ENCODE results near the gene OTP.

Gene OTP

DNA sequence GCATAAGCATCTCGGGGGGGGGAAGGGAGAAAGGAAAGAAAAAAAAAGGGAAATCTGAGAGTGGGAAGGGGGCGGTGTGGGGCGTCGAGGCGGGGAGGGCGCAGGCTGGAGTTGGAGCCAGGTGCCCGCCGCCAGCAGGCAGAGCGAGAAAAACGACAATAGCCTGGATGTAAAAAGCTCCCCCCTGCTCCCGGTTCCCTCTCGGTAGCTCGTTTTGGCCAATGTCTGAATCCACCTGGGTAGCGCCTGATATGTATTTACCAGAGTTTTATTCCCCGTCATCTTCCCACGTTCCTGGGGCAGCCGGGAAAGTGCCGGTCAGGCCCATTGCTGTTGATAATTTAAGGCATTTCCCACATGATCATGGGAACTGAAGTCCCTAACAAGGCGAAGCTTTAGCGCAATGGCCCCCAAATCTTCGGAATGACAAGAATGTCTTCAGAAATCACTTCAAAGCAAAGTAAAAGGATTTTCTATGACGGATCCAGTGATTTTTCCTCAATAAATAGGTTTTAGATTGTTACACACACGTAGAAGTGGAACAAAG lies 3.0 kb upstream of the OTP start:
- no peak for DNase-seq (ENCODE audit: low read depth, low spot score)
- no peak overlapping the region for H3K27ac ChIP-seq

DNA sequence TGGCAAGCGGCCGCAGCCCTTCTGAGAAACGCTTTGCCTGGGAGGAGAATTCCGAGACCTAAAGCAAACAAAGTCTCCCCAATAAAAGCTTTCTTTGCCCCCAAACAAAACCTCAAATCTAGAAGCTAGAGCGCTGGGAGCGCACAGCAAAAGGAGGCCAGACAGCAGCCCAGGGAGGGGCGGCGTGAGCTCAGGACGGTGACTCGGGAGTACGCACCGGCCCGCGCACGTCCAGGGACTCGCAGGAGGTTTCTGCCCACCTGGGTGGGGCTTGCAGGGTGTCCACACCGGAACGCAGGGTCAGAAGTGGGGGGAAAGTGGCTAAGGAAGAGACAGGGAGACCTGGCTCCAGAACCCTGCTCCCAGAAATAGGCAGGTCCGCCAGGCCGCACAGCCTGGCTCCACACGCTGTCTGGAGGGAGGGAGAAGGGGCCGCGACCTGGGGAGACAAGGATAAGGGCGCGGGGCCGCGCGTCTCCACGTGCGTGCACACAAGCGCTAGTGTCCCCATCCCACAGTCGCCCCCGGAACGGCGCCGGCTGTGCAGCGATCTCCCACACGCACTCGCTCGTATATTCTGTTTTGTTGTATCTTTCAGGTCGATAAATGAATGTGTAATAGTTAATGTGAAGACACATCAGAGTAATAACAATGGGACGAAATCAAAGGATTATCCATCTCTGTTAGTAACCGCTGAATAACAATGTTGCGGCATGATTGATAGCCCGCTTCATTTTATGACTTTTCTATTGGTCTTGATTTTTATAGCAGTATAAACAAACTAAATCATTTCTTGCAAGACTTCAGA lies 2.3 kb upstream of the OTP start:
- H3K27ac ChIP-seq: no peak overlapping the region
- no peak for DNase-seq (ENCODE audit: low read depth, low spot score)

DNA sequence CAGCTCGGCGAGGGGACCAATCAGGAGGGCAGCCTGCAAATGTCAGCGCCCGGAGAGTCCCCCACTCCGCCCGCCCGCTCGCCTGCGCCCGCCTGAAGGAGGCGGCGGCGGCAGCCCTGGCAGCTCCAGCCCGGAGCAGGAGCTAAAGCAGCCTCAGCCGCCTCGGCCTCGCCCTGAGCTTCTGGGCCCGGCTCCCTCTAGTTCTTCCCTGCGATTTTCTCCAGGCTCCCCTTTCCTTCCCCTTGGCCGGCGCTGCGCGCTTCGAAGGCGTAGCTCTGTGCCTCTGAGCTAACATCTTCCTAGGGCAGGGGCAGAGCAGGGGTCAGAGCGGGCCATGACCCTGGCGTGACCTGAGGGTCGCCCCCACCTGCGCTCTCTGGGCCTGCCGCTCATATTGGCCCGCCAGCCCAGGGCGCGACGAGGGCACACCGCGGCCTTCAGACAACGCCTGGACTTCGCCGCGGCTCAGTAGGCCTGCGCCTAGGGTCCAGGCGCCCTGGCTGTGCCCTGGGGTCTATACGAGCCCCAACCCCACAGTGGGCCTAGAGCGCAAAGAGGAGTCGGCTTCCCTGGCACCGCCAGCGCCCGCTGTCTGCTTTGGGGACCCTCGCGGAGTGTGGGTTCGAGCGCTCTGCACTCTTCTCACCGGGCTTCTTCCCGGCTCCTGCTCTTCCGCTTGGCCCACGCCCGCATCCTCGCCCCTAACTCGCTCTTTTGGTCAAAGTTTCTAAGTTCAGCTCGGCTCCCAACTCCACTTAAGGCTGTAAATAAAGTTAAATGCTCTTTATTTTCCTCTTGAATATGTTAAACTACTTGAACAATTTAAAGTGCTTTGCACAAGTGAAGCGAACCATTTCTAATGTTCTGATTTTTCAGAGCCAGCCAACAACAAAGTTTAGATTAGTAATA lies 504 bp upstream of the OTP start:
- DNase-seq (ENCODE audit: low read depth, low spot score): no peak
- H3K27ac ChIP-seq: no peak overlapping the region

DNA sequence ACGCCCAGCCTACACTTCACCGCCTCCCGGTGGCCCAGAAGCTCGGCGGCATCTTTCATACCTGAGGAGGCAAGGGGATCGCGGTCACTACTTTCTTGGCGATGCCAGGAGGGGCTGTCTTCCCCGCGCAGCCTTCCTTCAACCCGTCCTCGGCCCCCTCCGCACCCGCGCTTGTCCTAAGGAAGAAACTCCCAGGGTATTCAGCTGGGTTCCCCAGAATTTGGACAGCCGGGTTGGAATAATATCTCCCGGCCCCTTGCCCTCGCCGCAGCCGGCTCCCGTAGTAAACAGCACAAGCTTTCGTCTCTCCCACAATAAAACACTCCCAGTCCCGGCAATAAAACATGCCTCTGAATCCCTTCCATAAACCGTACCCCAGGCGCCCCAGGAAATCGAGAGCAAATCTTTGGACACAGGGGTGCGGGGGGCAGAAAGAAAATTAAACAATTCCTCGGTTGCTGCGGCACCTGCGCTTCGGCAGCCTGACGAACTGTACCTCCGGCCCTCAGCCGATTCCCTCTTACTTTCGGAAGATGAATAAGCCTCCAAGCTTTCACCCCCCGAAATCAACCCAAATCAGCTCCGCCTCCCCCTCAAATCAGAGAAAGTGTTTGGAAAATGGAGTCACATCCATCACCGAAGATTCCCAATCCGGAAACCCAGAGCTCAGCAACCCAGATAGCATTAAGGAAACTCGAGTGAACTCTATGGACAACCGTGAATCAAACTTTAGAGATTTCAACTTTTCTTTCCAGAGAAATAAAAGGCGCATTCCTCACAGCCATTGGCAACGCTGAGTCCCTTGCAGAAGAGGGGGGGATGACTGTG lies 1.1 kb downstream of the OTP start:
- no peak overlapping the region for H3K27ac ChIP-seq
- DNase-seq (ENCODE audit: low read depth, low spot score): no peak

DNA sequence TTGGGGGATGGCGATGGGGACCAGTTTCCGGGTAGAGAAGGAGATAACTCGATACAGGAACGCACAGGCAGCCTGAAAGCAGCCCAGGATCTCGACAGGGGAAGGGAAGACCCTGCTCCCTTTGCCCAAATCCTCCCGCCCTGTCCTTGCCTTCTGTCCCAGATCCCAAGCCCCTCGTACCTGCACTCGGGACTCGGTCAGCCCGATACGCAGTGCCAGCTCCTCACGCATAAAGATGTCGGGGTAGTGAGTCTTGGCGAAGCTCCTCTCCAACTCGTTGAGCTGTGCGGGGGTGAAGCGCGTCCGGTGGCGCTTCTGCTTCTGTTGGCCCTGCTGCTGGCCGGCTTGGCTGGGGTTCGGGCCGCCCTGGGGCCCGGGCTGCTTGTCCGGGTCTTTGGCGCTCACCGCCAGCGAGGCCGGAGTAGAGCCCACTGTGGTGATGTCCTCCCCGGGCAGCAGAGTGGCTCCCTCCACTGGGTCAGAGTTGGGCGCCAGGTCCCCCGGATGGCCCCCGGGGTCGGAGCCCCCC lies 1.8 kb downstream of the OTP start:
- no peak for DNase-seq (ENCODE audit: low read depth, low spot score)
- no peak overlapping the region for H3K27ac ChIP-seq

DNA sequence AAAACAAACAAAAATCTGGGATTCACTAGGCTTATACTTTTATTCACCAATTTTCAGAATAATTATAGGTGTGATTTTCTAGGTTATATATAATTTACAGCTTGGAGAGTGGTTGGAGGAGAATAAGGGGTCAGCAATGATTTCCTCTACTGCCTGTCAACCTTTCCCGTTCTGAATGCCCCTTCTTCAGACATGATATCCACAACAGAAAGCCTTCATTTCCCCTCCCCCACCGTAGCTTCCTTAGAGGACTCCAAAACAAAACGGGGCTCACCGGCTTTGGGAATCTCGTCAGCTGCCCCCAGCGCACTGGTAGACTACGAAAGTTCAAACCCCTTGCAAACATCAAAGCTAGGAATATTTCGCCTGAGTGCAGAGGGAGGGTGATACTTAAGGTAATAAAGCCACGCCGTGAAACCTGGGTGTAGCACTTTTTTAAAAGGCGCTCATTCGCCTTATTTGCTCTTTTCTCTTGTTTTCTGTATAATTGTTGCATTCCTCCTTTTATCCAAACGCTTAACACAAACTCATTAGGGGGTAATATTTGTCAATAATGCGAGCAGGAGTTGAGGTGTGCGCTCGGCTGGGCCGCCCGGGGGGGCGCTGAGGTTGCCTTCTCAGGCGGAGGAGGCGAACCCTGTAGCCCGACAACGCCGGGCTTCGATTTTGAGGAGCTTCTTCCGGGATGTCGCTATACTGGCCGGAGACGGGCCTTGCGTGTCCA lies 2.4 kb downstream of the OTP start:
- DNase-seq (ENCODE audit: low read depth, low spot score): no peak
- H3K27ac ChIP-seq: no peak overlapping the region

DNA sequence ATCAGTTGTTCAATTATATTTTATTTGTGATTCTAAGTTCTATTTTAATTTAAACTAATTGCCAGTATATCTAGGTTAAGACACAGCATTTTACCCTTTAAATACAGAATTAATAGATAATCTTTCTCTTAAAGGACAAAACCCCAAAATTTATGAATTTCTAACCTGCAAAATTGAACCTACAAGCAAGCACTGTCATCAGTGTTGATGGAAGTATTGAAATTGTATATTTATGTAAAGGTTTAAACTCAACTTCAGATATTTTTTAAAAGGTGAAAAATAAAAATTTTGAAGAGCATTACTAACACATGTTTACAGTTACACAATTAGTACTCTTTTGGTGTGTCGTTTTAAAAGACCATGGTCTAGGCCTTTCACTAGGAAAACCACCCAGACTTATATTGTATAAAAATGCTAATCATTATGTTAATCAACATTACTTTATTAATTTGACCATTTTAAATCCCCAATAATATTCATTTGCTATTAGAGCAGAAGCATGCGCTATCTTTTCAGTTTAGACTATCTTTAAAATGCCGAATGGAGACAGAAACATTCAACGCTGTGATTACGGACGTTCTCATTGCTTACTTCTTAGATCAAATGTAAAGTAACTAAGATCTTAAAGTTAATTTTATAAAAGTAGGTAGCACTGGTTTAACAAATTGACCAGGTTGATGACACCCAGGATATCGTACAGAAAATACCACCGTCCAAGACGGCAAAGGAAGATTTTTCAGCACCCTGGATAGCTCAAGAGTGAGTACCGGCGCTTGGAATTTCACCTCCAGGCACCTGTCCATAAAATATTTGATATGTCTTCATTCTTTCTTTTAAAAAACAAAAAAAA lies 3.2 kb downstream of the OTP start:
- DNase-seq (ENCODE audit: low read depth, low spot score): no peak
- no peak overlapping the region for H3K27ac ChIP-seq

DNA sequence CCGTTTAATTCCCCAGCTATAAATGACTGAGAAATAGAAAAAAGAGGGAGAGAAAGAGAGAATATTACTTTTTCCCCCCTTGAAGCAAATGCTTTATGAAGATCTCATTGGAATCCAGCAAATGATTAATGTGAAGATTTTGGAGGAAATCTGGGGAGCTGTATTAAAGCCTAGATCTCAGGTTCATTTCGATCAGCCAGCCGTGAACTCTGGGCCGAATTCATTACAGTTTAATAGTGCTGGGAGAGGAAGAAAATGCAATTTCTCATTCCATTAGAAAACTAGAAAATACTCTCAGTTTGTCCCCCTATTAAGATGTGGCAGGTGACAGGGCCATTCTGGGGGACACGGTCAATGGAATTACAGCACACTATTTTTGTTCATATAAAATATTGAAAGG lies 4.8 kb downstream of the OTP start:
- no peak for DNase-seq (ENCODE audit: low read depth, low spot score)
- no peak overlapping the region for H3K27ac ChIP-seq

DNA sequence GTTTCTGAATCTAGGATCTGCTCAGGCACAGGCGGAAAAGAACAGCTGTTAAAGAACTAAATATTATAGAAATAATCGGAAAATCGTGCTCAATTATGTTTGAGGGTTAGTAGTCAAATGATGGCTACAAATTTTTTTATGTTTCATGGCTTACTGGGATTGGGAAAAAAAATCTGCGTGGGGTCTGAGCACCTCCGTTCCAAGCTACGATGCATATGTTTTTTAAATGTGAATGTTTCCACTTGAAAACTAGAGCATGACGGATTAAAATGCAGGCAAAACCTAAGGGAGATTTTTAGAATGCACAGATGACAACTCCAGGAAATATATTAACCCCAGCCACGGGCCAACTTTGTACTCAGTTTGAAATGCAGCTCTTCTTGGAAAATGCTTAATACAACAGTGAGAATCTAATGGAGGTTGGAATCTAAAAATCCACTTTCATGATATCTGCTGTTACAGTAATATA lies 5.3 kb downstream of the OTP start:
- H3K27ac ChIP-seq: no peak overlapping the region

DNA sequence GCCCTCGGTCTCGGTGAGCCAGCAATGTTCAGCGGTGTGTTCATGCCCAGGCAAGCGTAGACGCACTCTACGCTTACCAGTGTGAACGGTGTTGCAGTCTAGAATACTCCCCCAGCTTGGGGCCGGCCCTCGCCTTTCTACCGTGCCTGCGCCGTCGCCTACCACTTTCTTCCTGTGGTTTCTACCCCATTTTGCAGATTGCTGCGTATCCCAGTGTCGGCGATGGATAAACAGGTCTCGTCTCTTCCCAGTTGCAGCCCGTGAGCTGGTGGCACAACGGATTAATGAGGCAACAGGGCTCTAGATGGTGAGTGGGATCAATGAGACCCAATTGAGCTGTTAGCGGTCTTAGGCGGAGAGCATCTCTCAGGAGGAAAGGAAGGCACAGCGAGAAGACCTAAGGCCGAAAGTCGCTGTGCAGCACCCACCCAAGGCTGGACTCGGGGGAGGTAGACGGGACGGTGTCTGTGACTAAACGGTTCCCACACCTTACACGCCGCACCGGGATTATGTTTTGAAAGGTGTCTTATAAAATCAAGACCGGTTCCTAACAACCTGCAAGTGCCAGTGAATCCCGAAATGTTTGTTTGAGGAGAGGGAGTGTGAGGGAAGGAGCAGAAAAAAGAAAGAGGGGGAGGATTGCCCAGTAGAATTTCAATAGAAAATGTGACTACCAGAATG lies 5.8 kb downstream of the OTP start:
- no peak for DNase-seq (ENCODE audit: low read depth, low spot score)
- no peak overlapping the region for H3K27ac ChIP-seq

More for the DNA sequence above, 5.3 kb downstream of the OTP start:
- DNase-seq (ENCODE audit: low read depth, low spot score): no peak

DNA sequence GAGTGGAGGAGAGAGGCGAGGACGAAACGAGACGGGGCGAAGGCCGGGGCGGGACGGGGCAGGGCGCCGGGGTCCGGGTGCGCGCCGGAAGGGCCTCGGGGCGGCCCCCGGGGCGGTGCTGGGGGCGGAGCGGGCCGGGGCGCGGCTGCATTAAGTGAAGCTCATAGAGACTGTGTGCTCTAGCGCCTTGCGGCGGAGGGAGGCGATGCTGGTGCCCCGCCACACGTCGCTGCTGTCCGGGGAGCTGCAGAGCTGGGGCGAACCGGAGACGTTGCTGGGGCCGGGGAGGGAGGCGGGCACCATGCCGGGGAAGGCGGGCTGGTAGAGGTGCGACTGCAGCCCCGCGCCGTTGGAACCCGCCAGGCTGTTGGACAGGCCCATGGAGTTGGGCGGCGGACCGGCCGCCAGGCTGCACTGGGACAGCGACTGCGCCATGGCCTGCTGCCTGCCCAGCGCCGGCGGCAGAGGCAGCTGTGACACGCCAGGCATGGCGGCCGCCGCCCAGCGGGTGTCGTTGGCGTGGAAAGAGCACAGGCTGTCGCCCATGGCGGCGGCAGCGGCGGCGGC lies 8.3 kb downstream of the OTP start:
- H3K27ac ChIP-seq: no peak overlapping the region
- no peak for DNase-seq (ENCODE audit: low read depth, low spot score)

DNA sequence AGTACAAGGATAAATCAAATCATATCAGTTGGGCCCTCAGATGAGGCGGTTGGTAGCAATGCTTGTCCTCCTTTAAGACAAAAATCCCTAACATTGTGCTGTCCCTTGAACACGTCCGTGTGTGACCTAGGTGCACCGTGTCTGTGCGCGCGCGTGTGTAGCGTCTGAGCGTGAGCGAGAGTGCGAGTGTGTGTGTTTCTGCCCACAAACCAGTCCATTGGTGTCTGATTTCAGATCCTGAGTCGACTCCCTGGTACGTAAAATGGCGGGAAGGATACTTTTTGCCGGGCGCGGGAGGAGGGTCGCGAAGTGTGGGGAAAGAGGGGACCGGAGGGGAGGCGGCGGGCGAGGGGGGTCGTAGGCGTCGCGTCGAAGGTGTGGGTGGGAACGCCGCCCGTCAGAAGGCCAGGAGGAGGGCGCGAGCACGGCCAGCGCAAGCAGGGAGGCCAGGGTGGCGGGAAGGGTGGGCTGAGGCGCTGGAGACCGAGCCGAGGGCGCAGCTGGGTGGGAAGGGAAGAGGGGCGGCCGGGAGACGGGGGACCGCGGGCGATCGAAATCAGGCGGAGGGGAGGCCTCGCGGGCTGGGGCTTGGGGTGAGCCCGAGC lies 8.9 kb downstream of the OTP start:
- no peak overlapping the region for H3K27ac ChIP-seq
- no peak for DNase-seq (ENCODE audit: low read depth, low spot score)

DNA sequence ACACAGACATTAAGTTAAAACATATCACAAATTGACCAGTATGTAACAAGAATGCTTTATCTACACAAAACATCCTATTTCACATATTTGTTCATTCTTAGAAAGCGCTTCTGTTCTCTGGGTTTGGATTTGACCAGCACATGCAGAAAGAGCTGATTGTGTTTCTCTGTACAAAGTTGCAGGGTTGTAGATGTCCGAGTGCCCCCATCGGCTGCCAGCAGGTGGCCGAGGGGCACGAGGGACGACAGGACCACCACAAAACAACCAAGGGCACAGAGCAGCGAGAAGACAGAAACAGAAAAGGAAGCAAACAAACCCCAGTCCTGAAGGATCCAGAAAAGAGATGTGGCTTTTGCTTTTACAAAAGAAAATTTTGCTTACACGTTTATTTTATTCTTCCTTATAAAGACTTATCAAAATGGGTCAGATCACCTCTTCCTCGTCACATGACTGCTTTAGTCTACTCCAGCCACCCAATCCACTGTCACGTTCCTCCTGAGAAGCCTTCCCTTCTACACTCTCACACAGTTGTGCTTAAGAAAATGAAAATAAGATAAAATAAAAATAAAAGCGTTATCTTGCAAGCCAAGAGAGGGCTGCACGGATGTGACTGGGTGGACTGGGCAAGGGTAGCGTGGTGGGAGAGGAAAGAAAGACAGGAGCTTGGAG lies 9.5 kb downstream of the OTP start:
- no peak for DNase-seq (ENCODE audit: low read depth, low spot score)
- no peak overlapping the region for H3K27ac ChIP-seq

DNA sequence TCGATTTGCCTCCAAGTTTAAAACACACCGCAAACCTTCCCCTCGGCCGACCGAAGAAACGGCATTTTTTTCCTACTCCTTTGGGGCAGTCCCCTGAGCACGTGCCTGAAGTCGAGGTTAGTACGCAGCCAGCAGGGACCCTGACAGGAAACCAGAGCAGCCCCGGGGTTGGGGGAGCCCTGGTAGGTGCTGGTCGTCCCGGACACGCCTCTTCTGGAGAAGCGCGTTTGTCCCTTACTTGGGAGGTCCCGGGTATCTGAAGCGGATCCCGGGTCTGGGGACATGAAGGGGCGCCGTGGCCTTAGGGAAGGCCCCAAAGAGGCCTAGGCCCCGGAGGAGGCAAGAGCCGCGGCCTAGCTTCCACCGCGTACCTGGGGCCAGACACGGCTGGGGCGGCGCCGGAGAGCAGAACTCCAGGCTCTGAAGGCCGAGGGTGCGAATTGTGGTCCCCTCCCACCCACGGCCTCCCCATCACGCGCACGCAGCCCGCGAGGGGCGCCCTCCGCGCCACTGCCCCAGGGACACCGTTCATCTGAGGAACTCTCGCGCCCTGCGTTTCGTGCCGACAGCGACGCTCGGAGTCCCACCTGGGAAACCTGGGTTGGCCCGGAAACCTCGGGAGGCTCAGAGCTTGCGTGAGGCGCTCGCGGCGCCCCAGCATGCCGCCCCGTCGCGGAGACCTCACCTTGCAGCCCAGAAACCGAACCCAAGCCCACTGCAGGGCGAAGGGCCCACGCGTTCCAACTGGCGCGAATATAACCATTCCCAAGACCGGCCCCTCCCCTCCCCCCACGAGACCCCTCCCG lies 10.4 kb downstream of the OTP start:
- no peak for DNase-seq (ENCODE audit: low read depth, low spot score)
- no peak overlapping the region for H3K27ac ChIP-seq

DNA sequence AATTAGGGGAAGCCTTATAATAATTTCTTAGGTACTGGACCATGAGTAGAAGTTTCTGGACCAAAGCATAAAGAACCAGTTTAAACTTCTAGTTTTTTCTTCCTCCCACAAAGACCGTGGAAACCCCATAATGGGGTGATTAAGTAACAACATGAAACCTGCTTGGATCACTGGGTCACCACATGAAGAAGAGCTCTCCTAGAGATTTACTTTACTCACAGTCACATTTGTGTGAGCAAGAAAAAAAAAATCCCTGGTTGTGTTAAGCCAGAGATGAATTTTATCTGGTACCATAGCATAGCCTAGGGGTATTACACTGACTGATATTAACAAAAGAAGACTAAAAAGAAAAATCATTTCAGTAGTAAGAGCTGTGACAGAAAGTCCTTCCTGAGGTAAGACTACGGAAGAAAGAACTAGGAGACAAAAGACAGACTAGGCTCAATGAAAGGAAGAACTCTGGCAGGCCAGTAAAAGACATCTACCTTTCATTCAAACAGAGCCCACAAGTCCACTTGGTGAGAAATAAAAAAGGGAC lies 15.2 kb downstream of the OTP start:
- no peak for DNase-seq (ENCODE audit: low read depth, low spot score)
- no peak overlapping the region for H3K27ac ChIP-seq

DNA sequence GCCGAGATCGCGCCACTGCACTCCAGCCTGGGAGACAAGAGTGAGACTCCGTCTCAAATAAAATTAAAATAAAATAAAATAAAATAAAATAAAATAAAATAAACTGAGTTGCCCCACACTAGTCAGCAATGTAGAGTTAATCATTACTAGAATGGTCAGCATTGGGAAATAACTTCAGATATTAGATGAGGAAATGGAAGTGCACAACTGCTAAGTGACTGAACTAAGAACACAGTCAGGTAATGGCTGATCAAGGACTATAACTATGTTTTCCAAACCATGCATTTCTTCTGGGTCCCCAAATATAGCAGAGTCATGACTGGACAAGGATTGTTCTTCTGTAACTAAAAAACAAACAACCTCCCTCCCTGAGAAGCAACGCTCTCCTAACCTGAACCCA lies 17.1 kb downstream of the OTP start:
- no peak overlapping the region for H3K27ac ChIP-seq
- DNase-seq (ENCODE audit: low read depth, low spot score): no peak

Measured in epithelial cell of prostate (primary cell).